IPS-18a (cell line): ENCODE measurements around the gene ODC1.

Experiments used
- H3K27ac ChIP-seq: one replicate; pipeline ENCODE4 v1.5.1; 2013; ENCODE audit warnings: low read length
- H3K27me3 ChIP-seq: one replicate; pipeline ENCODE4 v1.6.1; 2013; ENCODE audit warnings: mild to moderate bottlenecking, low read length; ENCODE audit not compliant: control insufficient read depth, insufficient read depth
- H3K36me3 ChIP-seq: one replicate; pipeline ENCODE4 v1.6.1; 2013; ENCODE audit warnings: low read depth, low read length; ENCODE audit not compliant: control insufficient read depth
- H3K4me1 ChIP-seq: one replicate; pipeline ENCODE4 v1.6.1; 2013; ENCODE audit warnings: low read depth, low read length; ENCODE audit not compliant: control insufficient read depth
- H3K4me3 ChIP-seq: one replicate; pipeline ENCODE4 v1.5.1; 2013; ENCODE audit warnings: low read length
- H3K9ac ChIP-seq: one replicate; pipeline ENCODE4 v1.6.1; 2013; ENCODE audit warnings: mild to moderate bottlenecking, low read length, moderate library complexity
- H3K9me3 ChIP-seq: one replicate; pipeline ENCODE4 v1.6.1; 2013; ENCODE audit warnings: low read depth, low read length; ENCODE audit not compliant: control insufficient read depth

ODC1 gene

GRCh38 chr2:10428355-10428754 lies 19.8 kb downstream of the ODC1 start:
- Histone ChIP-seq H3K4me3 (no peak overlapping the region), H3K4me1 (no peaks in the 10 kb centered on the region), H3K36me3 (no peaks in the 10 kb centered on the region), H3K27ac (no peak overlapping the region), H3K9me3 (no peaks in the 10 kb centered on the region), H3K27me3 (peaks cover 12% of the 10 kb centered on the region), H3K9ac (no peak overlapping the region)

- H3K27me3 ChIP-seq: peaks cover 12% of the 10 kb centered on the region
- H3K27ac ChIP-seq: no peak overlapping the region
- H3K4me1 ChIP-seq: no peaks in the 10 kb centered on the region
- H3K4me3 ChIP-seq: no peak overlapping the region
- no peaks in the 10 kb centered on the region for H3K36me3 ChIP-seq
- H3K9me3 ChIP-seq: no peaks in the 10 kb centered on the region
- H3K9ac ChIP-seq: no peak overlapping the region
These were observed 20.5 kb downstream of the ODC1 start for GRCh38 chr2:10427618-10427949.

GRCh38 chr2:10426726-10427617 lies 21.2 kb downstream of the ODC1 start:
- Histone ChIP-seq H3K9ac (no peak overlapping the region), H3K27me3 (peaks cover 11% of the 10 kb centered on the region), H3K9me3 (no peaks in the 10 kb centered on the region), H3K36me3 (no peaks in the 10 kb centered on the region), H3K4me1 (no peaks in the 10 kb centered on the region), H3K4me3 (no peak overlapping the region), H3K27ac (no peak overlapping the region)

GRCh38 chr2:10425699-10426098 lies 22.4 kb downstream of the ODC1 start:
- no peaks in the 10 kb centered on the region for H3K36me3 ChIP-seq
- H3K4me1 ChIP-seq: no peaks in the 10 kb centered on the region
- no peak overlapping the region for H3K9ac ChIP-seq
- no peak overlapping the region for H3K4me3 ChIP-seq
- H3K9me3 ChIP-seq: no peaks in the 10 kb centered on the region
- H3K27ac ChIP-seq: no peak overlapping the region
- no peaks in the 10 kb centered on the region for H3K27me3 ChIP-seq

- Histone ChIP-seq H3K27me3 (no peaks in the 10 kb centered on the region), H3K4me3 (no peak overlapping the region), H3K9ac (no peak overlapping the region), H3K9me3 (no peaks in the 10 kb centered on the region), H3K4me1 (no peaks in the 10 kb centered on the region), H3K36me3 (no peaks in the 10 kb centered on the region), H3K27ac (no peak overlapping the region)
These were observed 23.1 kb downstream of the ODC1 start for GRCh38 chr2:10424916-10425505.

GRCh38 chr2:10424051-10424450 lies 24.1 kb downstream of the ODC1 start:
- H3K9me3 ChIP-seq: no peaks in the 10 kb centered on the region
- H3K27ac ChIP-seq: no peak overlapping the region
- H3K4me3 ChIP-seq: no peak overlapping the region
- no peaks in the 10 kb centered on the region for H3K36me3 ChIP-seq
- H3K9ac ChIP-seq: no peak overlapping the region
- no peaks in the 10 kb centered on the region for H3K4me1 ChIP-seq
- no peaks in the 10 kb centered on the region for H3K27me3 ChIP-seq

GRCh38 chr2:10423400-10423774 lies 24.7 kb downstream of the ODC1 start:
- Histone ChIP-seq H3K9me3 (no peaks in the 10 kb centered on the region), H3K4me1 (no peaks in the 10 kb centered on the region), H3K27ac (no peak overlapping the region), H3K4me3 (no peak overlapping the region), H3K27me3 (no peaks in the 10 kb centered on the region), H3K36me3 (no peaks in the 10 kb centered on the region), H3K9ac (no peak overlapping the region)

GRCh38 chr2:10422732-10423399 lies 25.3 kb downstream of the ODC1 start:
- Histone ChIP-seq H3K27ac (no peak overlapping the region), H3K36me3 (no peaks in the 10 kb centered on the region), H3K4me3 (no peak overlapping the region), H3K9me3 (no peaks in the 10 kb centered on the region), H3K9ac (no peak overlapping the region), H3K27me3 (no peaks in the 10 kb centered on the region), H3K4me1 (no peaks in the 10 kb centered on the region)

GRCh38 chr2:10422251-10422650 lies 25.9 kb downstream of the ODC1 start:
- Histone ChIP-seq H3K27me3 (no peaks in the 10 kb centered on the region), H3K27ac (no peak overlapping the region), H3K36me3 (no peaks in the 10 kb centered on the region), H3K9me3 (no peaks in the 10 kb centered on the region), H3K4me3 (no peak overlapping the region), H3K9ac (no peak overlapping the region), H3K4me1 (no peaks in the 10 kb centered on the region)

- Histone ChIP-seq H3K27me3 (no peaks in the 10 kb centered on the region), H3K4me1 (no peaks in the 10 kb centered on the region), H3K9ac (no peak overlapping the region), H3K36me3 (no peaks in the 10 kb centered on the region), H3K4me3 (no peak overlapping the region), H3K27ac (no peak overlapping the region), H3K9me3 (no peaks in the 10 kb centered on the region)
These were observed 28.4 kb downstream of the ODC1 start for GRCh38 chr2:10419553-10420257.

- Histone ChIP-seq H3K4me3 (no peak overlapping the region), H3K4me1 (no peaks in the 10 kb centered on the region), H3K9ac (no peak overlapping the region), H3K27me3 (no peaks in the 10 kb centered on the region), H3K36me3 (no peaks in the 10 kb centered on the region), H3K9me3 (no peaks in the 10 kb centered on the region), H3K27ac (no peak overlapping the region)
These were observed 30.4 kb downstream of the ODC1 start for GRCh38 chr2:10417551-10418335.
